HCT116 (cell line): ENCODE measurements around the gene SKA3. TPM values are rescaled to one million over a fixed set of nuclear protein-coding genes. Genes with fewer than 3 reads are reported as not detected.

Source experiments
- ATAC-seq: fragments of 200-7000 bp; cut with Tn5 transposase; 2 replicates; pipeline ENCODE4 v1.9.1; 2020; ENCODE audit warnings: mild to moderate bottlenecking, moderate library complexity
- Bru-seq: library from RNA; stranded (reverse); fragments of 400-500 nt; gene quantifications from one replicate; lab custom pipeline; 2021; lab: Mats Ljungman, UMichigan
- BruChase-seq, 2 experiments: library from RNA; stranded (reverse); fragments of 400-500 nt; gene quantifications; one replicate each; lab custom pipeline; 2021; lab: Mats Ljungman, UMichigan
- BruUV-seq: library from RNA; stranded (reverse); fragments of 400-500 nt; replicated peaks from 2 replicates; lab custom pipeline; 2021; lab: Mats Ljungman, UMichigan
- CTCF ChIA-PET: fragments of 300-600 bp; sonication (Branson Sonifier 250); formaldehyde crosslinking; loops from one replicate; lab custom pipeline; 2021; ENCODE audit warnings: antibody characterized with exemption; lab: Charles Lee
- POLR2A ChIA-PET: fragments of 300-600, 350-600 bp; sonication (Branson Sonifier 250); formaldehyde crosslinking; loops from one replicate; lab custom pipeline; 2021; ENCODE audit warnings: antibody characterized with exemption; lab: Charles Lee
- RAD21 ChIA-PET, 2 experiments: fragments of 300-600 bp; sonication (Branson Sonifier 250); formaldehyde crosslinking; loops; one replicate each; lab custom pipeline; 2023; ENCODE audit warnings: low total read pairs in 2 of 2; ENCODE audit not compliant: uncharacterized antibody in 2 of 2, unreplicated experiment in 2 of 2, low non-redundant PET in 1 of 2; lab: Charles Lee
- DNase-seq: peaks from one replicate; pipeline ENCODE4 v3.0.0-alpha.2; 2010; ENCODE audit warnings: low read depth, low spot score
- H2AFZ ChIP-seq: fragments of 200-600 bp; shearing (Covaris generic), sonication (generic); 2 replicates; pipeline ENCODE4 v1.6.1; 2017; ENCODE audit warnings: low read depth, mixed run types, mixed read lengths, antibody characterized with exemption, low read length; ENCODE audit not compliant: poor library complexity, severe bottlenecking
- H3K27ac ChIP-seq: 2 replicates; pipeline ENCODE4 v1.5.1; 2012; ENCODE audit warnings: low read depth, low read length
- H3K27me3 ChIP-seq: fragments of 200-600 bp; sonication (generic); 2 replicates; pipeline ENCODE4 v1.6.1; 2016; ENCODE audit warnings: mixed run types, low read length, mixed read lengths; ENCODE audit not compliant: insufficient read depth
- H3K36me3 ChIP-seq, 2 experiments: fragments of 200-500 bp in 1 of 2; fragments of 200-600 bp in 1 of 2; sonication (Bioruptor generic) in 1 of 2; sonication (generic) in 1 of 2; 2 replicates each; pipeline versions ENCODE4 v1.5.1 to v1.6.1; 2014 to 2016; ENCODE audit warnings: low read length in 2 of 2, inconsistent platforms in 1 of 2, mixed read lengths in 1 of 2, mixed run types in 1 of 2; ENCODE audit not compliant: insufficient read depth in 2 of 2, control insufficient read depth in 1 of 2
- H3K4me1 ChIP-seq, 2 experiments: fragments of 200-600 bp in 1 of 2; sonication (generic) in 1 of 2; 2 replicates each; pipeline versions ENCODE4 v1.5.1 to v1.6.1; 2012 to 2017; ENCODE audit warnings: low read length in 2 of 2, inconsistent platforms in 1 of 2, mild to moderate bottlenecking in 1 of 2, mixed read lengths in 1 of 2, mixed run types in 1 of 2, moderate library complexity in 1 of 2; ENCODE audit not compliant: insufficient read depth in 2 of 2, control insufficient read depth in 1 of 2
- H3K4me2 ChIP-seq: fragments of 200-600 bp; sonication (generic); 2 replicates; pipeline ENCODE4 v1.6.1; 2017; ENCODE audit warnings: mixed run types, low read length, mixed read lengths
- H3K4me3 ChIP-seq, 2 experiments: fragments of 200-600 bp in 1 of 2; sonication (generic) in 1 of 2; replicated peaks in 1 of 2; 2 replicates each; pipeline ENCODE4 v1.5.1; 2011 to 2016; ENCODE audit warnings: low read length in 2 of 2, control low read depth in 1 of 2, low read depth in 1 of 2, mild to moderate bottlenecking in 1 of 2, mixed read lengths in 1 of 2, mixed run types in 1 of 2
- H3K79me2 ChIP-seq: fragments of 200-600 bp; sonication (generic); 2 replicates; pipeline ENCODE4 v1.6.1; 2017; ENCODE audit warnings: mild to moderate bottlenecking, mixed run types, low read length, moderate library complexity, mixed read lengths; ENCODE audit not compliant: insufficient read depth
- H3K9ac ChIP-seq: fragments of 200-600 bp; sonication (generic); 2 replicates; pipeline ENCODE4 v1.6.1; 2016; ENCODE audit warnings: low read length, mixed read lengths
- H3K9me2 ChIP-seq: fragments of 200-600 bp; sonication (generic), shearing (Covaris generic); 2 replicates; pipeline ENCODE4 v1.6.1; 2017; ENCODE audit warnings: mixed run types, mild to moderate bottlenecking, moderate library complexity; ENCODE audit not compliant: insufficient read depth
- H3K9me3 ChIP-seq, 2 experiments: fragments of 200-500 bp in 1 of 2; fragments of 200-600 bp in 1 of 2; sonication (Bioruptor generic) in 1 of 2; sonication (generic) in 1 of 2; 2 replicates each; pipeline ENCODE4 v1.6.1; 2014 to 2017; ENCODE audit warnings: low read length in 2 of 2, mixed read lengths in 2 of 2, inconsistent platforms in 1 of 2, low read depth in 1 of 2, mild to moderate bottlenecking in 1 of 2, mixed run types in 1 of 2, moderate library complexity in 1 of 2; ENCODE audit not compliant: control insufficient read depth in 1 of 2, insufficient read depth in 1 of 2
- H4K20me1 ChIP-seq: fragments of 200-600 bp; sonication (generic), shearing (Covaris generic); 2 replicates; pipeline ENCODE4 v1.6.1; 2017; ENCODE audit warnings: mixed run types, mild to moderate bottlenecking, moderate library complexity; ENCODE audit not compliant: insufficient read depth
- CBX3 ChIP-seq: IDR thresholded peaks from 2 replicates; pipeline ENCODE4 v1.6.1; 2012; ENCODE audit warnings: low read depth
- EGR1 ChIP-seq: IDR thresholded peaks from 2 replicates; pipeline ENCODE4 v1.6.1; 2012; ENCODE audit warnings: low read depth
- EZH2phosphoT487 ChIP-seq: fragments of 200-600 bp; IDR thresholded peaks from 2 replicates; pipeline ENCODE4 v1.6.1; 2018; ENCODE audit warnings: antibody characterized with exemption, borderline replicate concordance
- MAX ChIP-seq: IDR thresholded peaks from 2 replicates; pipeline ENCODE4 v1.6.1; 2012
- POLR2A ChIP-seq: IDR thresholded peaks from 2 replicates; pipeline ENCODE4 v1.7.0; 2011; ENCODE audit warnings: borderline replicate concordance; ENCODE audit not compliant: insufficient read depth, insufficient read length; ENCODE audit errors: extremely low read depth
- POLR2AphosphoS5 ChIP-seq: IDR thresholded peaks from 2 replicates; pipeline ENCODE4 v1.6.1; 2011; ENCODE audit warnings: mild to moderate bottlenecking, low read depth, low read length, moderate library complexity
- RAD21 ChIP-seq: IDR thresholded peaks from 2 replicates; pipeline ENCODE4 v1.6.1; 2012; ENCODE audit warnings: low read depth, mild to moderate bottlenecking
- SIN3A ChIP-seq: IDR thresholded peaks from 2 replicates; pipeline ENCODE4 v1.6.1; 2012; ENCODE audit warnings: low read depth
- SRF ChIP-seq: IDR thresholded peaks from 2 replicates; pipeline ENCODE4 v1.6.1; 2012; ENCODE audit warnings: low read depth
- ZBTB33 ChIP-seq: IDR thresholded peaks from 2 replicates; pipeline ENCODE4 v1.6.1; 2011; ENCODE audit warnings: mild to moderate bottlenecking, low read length, moderate library complexity; ENCODE audit not compliant: insufficient replicate concordance; ENCODE audit errors: extremely low read depth
- ZFX ChIP-seq: fragments of 450-650 bp; IDR thresholded peaks from 2 replicates; pipeline ENCODE4 v1.6.1; 2017
- ZNF274 ChIP-seq: fragments of 200-500 bp; sonication (Bioruptor generic); IDR thresholded peaks from 2 replicates; pipeline ENCODE4 v1.6.1; 2014; ENCODE audit warnings: mild to moderate bottlenecking, low read depth, low read length, inconsistent platforms
- intact Hi-C: fragments of 100-400 bp; cut with micrococcal nuclease; formaldehyde crosslinking; loops from 2 replicates; pipeline ENCODE4 v1.10.0; 2022
- long read RNA-seq: library from polyadenylated mRNA; unstranded; transcript quantifications from one replicate; pipeline ENCODE4 v2.0.0, GENCODE V29; 2021; ENCODE audit not compliant: unreplicated experiment
- polyA plus RNA-seq: library from polyadenylated mRNA; unstranded; fragments of >200 nt; gene quantifications from 2 replicates; pipeline ENCODE4 v1.2.1, GENCODE V29; 2012; ENCODE audit warnings: missing spikeins
- total RNA-seq: library from RNA; stranded (reverse); gene quantifications from one replicate; pipeline ENCODE4 v1.2.1, GENCODE V29; 2021; ENCODE audit not compliant: unreplicated experiment

The SKA3 gene
- 43.3 TPM for total RNA-seq
- polyA plus RNA-seq, result 17.6 and 20.2 TPM in 2 replicates
- Bru-seq, nascent RNA, result percentile 76 among the genes with signal in this experiment
- BruChase-seq, experiment 1, labeled RNA remaining after a 6-hour chase, result percentile 66 among the genes with signal in this experiment
- percentile 77 among the genes with signal in this experiment for BruChase-seq, experiment 2, labeled RNA remaining after a 2-hour chase
- long read RNA-seq, transcript SKA3-202 (9 exons, 2,919 nt), result major isoform, 10 of 27 reads
- long read RNA-seq, partial matches to known transcripts, result 11 of 27 reads
- long read RNA-seq, other reads (novel, unspliced or antisense), result 4 of 27 reads

- peak within 1 kb of the TSS; percentile 75 to 95 for H3K4me3 ChIP-seq
- no peaks in the 10 kb centered on the region for H3K27me3 ChIP-seq
- peaks cover 13 to 31% of the 10 kb centered on the region in 2 experiments for H3K4me1 ChIP-seq
- peaks cover 68% of the 10 kb centered on the region for H3K79me2 ChIP-seq
- RAD21 ChIA-PET, result no interaction called here
- DNase-seq (peak; percentile 84), ATAC-seq (peak; percentile 90)
- H2AFZ ChIP-seq, result no peak within 1 kb of the TSS
- peaks cover 4 to 12% of the 10 kb centered on the region in 2 experiments; a peak in 2 of 4 replicates for H3K36me3 ChIP-seq
- BruUV-seq, result no TSS peak
- TF ChIP-seq ZFX (peak; percentile 67; the same call in 1 of the 2 replicates), SRF (no peak), CBX3 (peak; percentile 53; the same call in 1 of the 2 replicates), EZH2phosphoT487 (no peak), ZNF274 (no peak), ZBTB33 (peak; percentile 99), RAD21 (no peak), POLR2AphosphoS5 (peak; percentile 98), SIN3A (peak; percentile 90), MAX (peak; percentile 63), EGR1 (0 out of 2 replicates have a peak, but pooled peaks have one; percentile 37), POLR2A (peak; percentile 89)
- TF ChIP-seq, all 23 proteins: peak for 8
- H3K9me3 ChIP-seq, result no peaks in the 10 kb centered on the region
- peak within 1 kb of the TSS; percentile 91 for H3K4me2 ChIP-seq
- H3K27ac ChIP-seq, result peak within 1 kb of the TSS; percentile 95
- no peaks in the 10 kb centered on the region for H3K9me2 ChIP-seq
- intact Hi-C loops, result loop anchor here (1.0 kb wide), 1 partner anchor 66 kb away; no protein-coding TSS in a partner anchor
- peak within 1 kb of the TSS; percentile 94 for H3K9ac ChIP-seq
- H4K20me1 ChIP-seq, result no peaks in the 10 kb centered on the region
- ChIA-PET CTCF (interaction anchor here (0.6 to 1.9 kb wide), 5 partner anchors 9 to 300 kb away, joined by 3 to 5 read pairs (median 4); no protein-coding TSS in a partner anchor), POLR2A (interaction anchor here (0.7 to 2.7 kb wide), 14 partner anchors 9 to 1613 kb away, joined by 3 to 10 read pairs (median 4); partner anchors contain the start of gene LATS2)
Measured at GRCh38 chr13:21176215-21176981, at the start of gene SKA3, which contains the start of gene MRPL57. TSS of gene SKA3 (minus strand) at chr13:21176552. CDS start at chr13:21176477, 75 bp downstream. TSS of gene MRPL57 (plus strand) at chr13:21176658. CDS start at chr13:21176917, 259 bp downstream.
